ENCODE measurements around the gene DDX39B. TPM values are rescaled to one million over a fixed set of nuclear protein-coding genes. Genes with fewer than 3 reads are reported as not detected.

Gene DDX39B
- total RNA-seq, 2 experiments from 2014 or later: 568 to 572 TPM

GRCh38 chr6:31480574-31480973 is 61.2 kb downstream of the DDX39B start:
- CTCF ChIA-PET: interaction anchor here (0.7 to 1.5 kb wide), 3 partner anchors 12 to 83 kb away, joined by 3 to 4 read pairs (median 3); no protein-coding TSS in a partner anchor

More at GRCh38 chr6:31480574-31480973, 61.2 kb downstream of the DDX39B start:
- DNase-seq: no peak
- ATAC-seq: no peak
- intact Hi-C loops (cut with micrococcal nuclease): no loop called here
- no peaks in the 10 kb centered on the region for H3K27me3 Mint-ChIP-seq
- H3K4me3 Mint-ChIP-seq: no peak overlapping the region
- H3K27ac Mint-ChIP-seq: no peak overlapping the region
- H3K4me1 Mint-ChIP-seq (ENCODE audit: low read depth): peaks cover 3% of the 10 kb centered on the region
- no peak for TF ChIP-seq CTCF (IDR thresholded peaks at IDR 0.05)
- no peaks in the 10 kb centered on the region for H3K9me3 Mint-ChIP-seq
- POLR2A ChIA-PET: interaction anchor here (0.5 to 2.0 kb wide), 6 partner anchors 9 to 255 kb away, joined by 3 to 5 read pairs (median 4); no protein-coding TSS in a partner anchor
- H3K36me3 Mint-ChIP-seq (ENCODE audit: low read depth): no peaks in the 10 kb centered on the region

Other genes starting within 250 kb of the DDX39B start
- gene HLA-B, start 184.8 kb downstream of the DDX39B start, total RNA-seq: 1,000 to 10,000 TPM; 2,892 to 2,968 TPM
- gene MICA, start 138.4 kb downstream of the DDX39B start, total RNA-seq: 1 to 10 TPM; 5.6 to 6.0 TPM
- 10 to 100 TPM; 17.0 to 17.7 TPM for gene MICB, start 43.9 kb downstream of the DDX39B start, total RNA-seq
- not detected for gene MCCD1, start 13.0 kb downstream of the DDX39B start, total RNA-seq
- gene ATP6V1G2, start 4.6 kb upstream of the DDX39B start, total RNA-seq: 1 to 10 TPM in 1 of 2 experiments, under 1 TPM in 1; 0.86 to 1.1 TPM
- 10 to 100 TPM; 11.3 to 13.0 TPM for gene NFKBIL1, start 5.6 kb upstream of the DDX39B start, total RNA-seq
- 100 to 1,000 TPM; 713 to 724 TPM for gene LTA, start 30.3 kb upstream of the DDX39B start, total RNA-seq
- 10 to 100 TPM; 89.2 to 92.5 TPM for gene TNF, start 33.6 kb upstream of the DDX39B start, total RNA-seq
- 100 to 1,000 TPM; 368 to 375 TPM for gene LTB, start 40.4 kb upstream of the DDX39B start, total RNA-seq
- gene LST1, start 44.3 kb upstream of the DDX39B start, total RNA-seq: 10 to 100 TPM; 40.4 to 43.6 TPM
- 10 to 100 TPM; 60.1 to 60.3 TPM for gene NCR3, start 51.0 kb upstream of the DDX39B start, total RNA-seq
- gene AIF1, start 73.2 kb upstream of the DDX39B start, total RNA-seq: 100 to 1,000 TPM; 240 to 253 TPM
- gene PRRC2A, start 78.7 kb upstream of the DDX39B start, total RNA-seq: 100 to 1,000 TPM; 257 to 262 TPM
- 100 to 1,000 TPM; 303 to 318 TPM for gene BAG6, start 110.7 kb upstream of the DDX39B start, total RNA-seq
- gene APOM, start 113.9 kb upstream of the DDX39B start, total RNA-seq: 1 to 10 TPM; 4.4 to 4.9 TPM
- gene C6orf47, start 118.8 kb upstream of the DDX39B start, total RNA-seq: 10 to 100 TPM; 11.4 to 11.7 TPM
- 10 to 100 TPM; 29.4 to 30.9 TPM for gene GPANK1, start 123.0 kb upstream of the DDX39B start, total RNA-seq
- gene CSNK2B, start 124.1 kb upstream of the DDX39B start, total RNA-seq: 100 to 1,000 TPM; 241 to 247 TPM
- 10 to 100 TPM; 14.7 to 16.1 TPM for gene LY6G5B, start 128.0 kb upstream of the DDX39B start, total RNA-seq
- gene LY6G5C, start 139.1 kb upstream of the DDX39B start, total RNA-seq: 1 to 10 TPM; 1.6 to 2.3 TPM
- 10 to 100 TPM; 23.7 to 24.3 TPM for gene ABHD16A, start 161.3 kb upstream of the DDX39B start, total RNA-seq
- not detected for gene LY6G6F, start 164.9 kb upstream of the DDX39B start, total RNA-seq
- gene LY6G6D, start 173.3 kb upstream of the DDX39B start, total RNA-seq: not detected
- gene LY6G6C, start 179.7 kb upstream of the DDX39B start, total RNA-seq: not detected
- under 1 TPM; 0.65 to 0.81 TPM for gene MPIG6B, start 181.4 kb upstream of the DDX39B start, total RNA-seq
- gene DDAH2, start 187.3 kb upstream of the DDX39B start, total RNA-seq: 1 to 10 TPM; 6.3 to 6.9 TPM
- 100 to 1,000 TPM; 334 to 346 TPM for gene CLIC1, start 194.5 kb upstream of the DDX39B start, total RNA-seq
- gene MSH5, start 198.0 kb upstream of the DDX39B start, total RNA-seq: 100 to 1,000 TPM in 1 of 2 experiments, 10 to 100 TPM in 1; 96.9 to 105 TPM
- 10 to 100 TPM; 13.6 to 18.7 TPM for gene SAPCD1, start 220.7 kb upstream of the DDX39B start, total RNA-seq
- 1 to 10 TPM; 1.6 TPM for gene VWA7, start 235.3 kb upstream of the DDX39B start, total RNA-seq

All from activated CD8-positive, alpha-beta T cell treated with anti-CD3 and anti-CD28 coated beads for 36 hours (primary cell).